Progenitor cell of endocrine pancreas (in vitro differentiated cells): Measurements from ENCODE around the gene PGS1. TPM values are rescaled to one million over a fixed set of nuclear protein-coding genes. Genes with fewer than 3 reads are reported as not detected.

Experiments used
- DNase-seq: peaks from one replicate; pipeline ENCODE4 v3.0.0; 2021; ENCODE audit warnings: low spot score; ENCODE audit not compliant: unreplicated experiment
- H3K27ac Mint-ChIP-seq: 2 replicates; pipeline ENCODE4 v1.8.0; 2021; ENCODE audit warnings: mild to moderate bottlenecking, moderate library complexity, mixed read lengths
- H3K27me3 Mint-ChIP-seq: 2 replicates; pipeline ENCODE4 v1.8.0; 2021; ENCODE audit warnings: mixed read lengths
- H3K36me3 Mint-ChIP-seq: 2 replicates; pipeline ENCODE4 v1.8.0; 2022; ENCODE audit warnings: mixed read lengths; ENCODE audit not compliant: insufficient read depth
- H3K4me1 Mint-ChIP-seq: 2 replicates; pipeline ENCODE4 v1.8.0; 2021; ENCODE audit warnings: low read depth, mixed read lengths
- H3K4me3 Mint-ChIP-seq: 2 replicates; pipeline ENCODE4 v1.8.0; 2021; ENCODE audit warnings: low read depth, mild to moderate bottlenecking, moderate library complexity, mixed read lengths
- H3K9me3 Mint-ChIP-seq: 2 replicates; pipeline ENCODE4 v1.8.0; 2021; ENCODE audit warnings: low read depth, mixed read lengths
- CTCF ChIP-seq: fragments of 200-600 bp; sonication (generic); IDR thresholded peaks from one replicate; pipeline ENCODE4 v1.5.0; 2021; ENCODE audit warnings: antibody characterized with exemption, mild to moderate bottlenecking; ENCODE audit not compliant: unreplicated experiment
- total RNA-seq: library from RNA; stranded (reverse); gene quantifications from 2 replicates; pipeline ENCODE4 v1.2.1, GENCODE V29; 2021

PGS1 gene
- total RNA-seq, 1 donor from 2014 or later = 66.1 TPM

DNA sequence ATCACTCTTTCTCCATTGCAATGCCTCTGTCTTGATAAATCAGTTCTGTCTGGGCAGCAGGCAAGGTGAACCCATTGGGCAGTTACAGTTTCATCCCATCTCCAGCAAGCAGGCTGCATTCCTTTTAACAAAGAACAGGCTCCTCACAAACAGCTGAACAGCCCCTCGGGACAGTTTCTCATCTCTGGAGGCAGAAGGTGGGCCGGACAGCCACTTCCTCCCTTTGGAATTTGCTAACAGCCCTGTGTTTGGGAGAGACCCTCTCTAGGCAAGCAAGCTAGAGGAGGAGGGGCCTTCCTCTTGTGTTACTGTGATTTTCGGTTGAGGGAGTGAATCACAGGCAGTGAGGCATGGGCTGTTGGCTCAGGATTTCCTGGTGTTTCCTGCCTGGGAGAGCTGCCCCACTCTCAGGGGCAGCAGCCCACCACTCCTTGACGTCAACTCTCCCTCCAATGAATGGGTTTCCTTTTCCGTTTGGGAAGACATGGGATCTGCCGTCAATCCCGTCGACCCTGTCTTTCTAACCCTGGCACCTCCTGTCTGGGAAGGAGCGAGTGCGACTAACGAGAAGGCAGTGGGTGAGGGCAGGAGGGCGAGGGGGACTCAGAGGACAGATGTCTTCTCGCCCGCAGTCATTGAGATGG lies 3.7 kb upstream of the PGS1 start:
- Mint-ChIP-seq H3K27ac (peak overlapping the region; percentile 95), H3K4me1 (peaks cover 24% of the 10 kb centered on the region), H3K36me3 (no peaks in the 10 kb centered on the region), H3K9me3 (no peaks in the 10 kb centered on the region), H3K4me3 (no peak overlapping the region), H3K27me3 (peaks cover 9% of the 10 kb centered on the region)
- no peak for TF ChIP-seq CTCF
- DNase-seq = no peak

GRCh38 chr17:78375401-78376151 lies 2.9 kb upstream of the PGS1 start:
- Mint-ChIP-seq H3K9me3 (no peaks in the 10 kb centered on the region), H3K4me3 (no peak overlapping the region), H3K27ac (no peak overlapping the region), H3K36me3 (peaks cover 1% of the 10 kb centered on the region), H3K27me3 (peaks cover 9% of the 10 kb centered on the region), H3K4me1 (peaks cover 30% of the 10 kb centered on the region)
- no peak for TF ChIP-seq CTCF
- no peak for DNase-seq

DNA sequence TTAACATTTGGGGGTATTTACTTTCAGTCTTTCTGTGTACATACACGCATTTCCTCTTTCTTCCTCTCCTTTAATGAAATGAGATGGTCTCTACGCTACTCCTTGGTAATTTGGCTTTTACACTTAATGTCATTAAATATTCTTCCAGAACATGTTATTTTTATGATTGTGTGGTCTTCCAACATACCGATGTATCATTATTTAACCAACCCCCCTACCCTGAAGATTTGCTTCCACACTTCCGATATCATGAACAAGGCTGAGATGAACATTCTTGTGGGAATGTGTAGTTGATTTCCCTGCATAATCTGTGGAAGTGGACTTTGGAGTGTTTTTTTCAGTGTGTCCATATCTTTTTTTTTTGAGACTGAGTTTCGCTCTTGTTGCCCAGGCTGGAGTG lies 2.3 kb upstream of the PGS1 start:
- Mint-ChIP-seq H3K9me3 (no peaks in the 10 kb centered on the region), H3K27ac (no peak overlapping the region)

DNA sequence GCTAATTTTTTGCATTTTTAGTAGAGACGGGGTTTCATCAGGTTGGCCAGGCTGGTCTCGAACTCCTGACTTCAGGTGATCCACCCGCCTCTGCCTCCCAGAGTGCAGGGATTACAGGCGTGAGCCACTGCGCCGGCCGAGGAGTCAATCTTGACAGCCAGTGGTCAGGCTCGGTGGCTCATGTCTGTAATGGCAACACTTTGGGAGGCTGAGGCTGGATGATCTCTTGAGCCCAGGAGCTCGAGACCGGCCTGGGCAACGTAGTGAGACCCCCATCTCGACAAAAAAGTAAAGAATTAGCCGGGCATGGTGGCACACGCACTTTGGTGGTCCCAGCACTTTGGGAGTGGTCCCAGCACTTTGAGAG lies 608 bp upstream of the PGS1 start:
- no peak for TF ChIP-seq CTCF
- Mint-ChIP-seq H3K4me3 (peak overlapping the region; percentile 95), H3K36me3 (peaks cover 5% of the 10 kb centered on the region), H3K27ac (peak overlapping the region; percentile 16), H3K9me3 (no peaks in the 10 kb centered on the region), H3K27me3 (peaks cover 8% of the 10 kb centered on the region), H3K4me1 (peaks cover 43% of the 10 kb centered on the region)
- no peak for DNase-seq

More for the DNA sequence above, 2.3 kb upstream of the PGS1 start:
- DNase-seq = no peak
- Mint-ChIP-seq H3K4me1 (peaks cover 32% of the 10 kb centered on the region), H3K27me3 (peaks cover 9% of the 10 kb centered on the region), H3K4me3 (peak overlapping the region; percentile 19), H3K36me3 (peaks cover 1% of the 10 kb centered on the region)
- no peak for TF ChIP-seq CTCF

DNA sequence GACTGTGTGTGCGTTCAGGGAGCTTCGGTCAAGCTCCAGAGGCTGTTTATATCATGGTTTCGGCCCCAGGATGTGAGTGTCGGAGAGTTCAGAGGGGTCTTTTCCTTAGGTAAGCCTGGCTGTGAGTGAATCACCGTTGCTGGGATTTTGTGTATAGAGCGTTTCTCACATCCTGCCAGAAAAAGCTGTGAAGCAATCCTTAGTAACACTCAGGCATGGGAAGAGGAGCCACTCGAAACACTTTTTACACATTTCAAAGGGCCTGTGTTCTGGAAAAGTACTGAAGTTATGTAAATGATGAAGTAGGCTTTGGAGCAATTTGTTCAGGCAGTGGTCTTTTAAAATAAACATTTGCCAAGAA lies 662 bp downstream of the PGS1 start:
- peaks cover 6% of the 10 kb centered on the region for H3K27me3 Mint-ChIP-seq
- peak overlapping the region; percentile 93 for H3K27ac Mint-ChIP-seq
- peaks cover 40% of the 10 kb centered on the region for H3K4me1 Mint-ChIP-seq
- peak overlapping the region; percentile 95 for H3K4me3 Mint-ChIP-seq
- no peaks in the 10 kb centered on the region for H3K9me3 Mint-ChIP-seq
- no peak for DNase-seq
- H3K36me3 Mint-ChIP-seq = peaks cover 5% of the 10 kb centered on the region
- no peak for TF ChIP-seq CTCF
